Islet precursor cell (in vitro differentiated cells): ENCODE data around the gene NDST1.

Source experiments
- DNase-seq: peaks from one replicate; pipeline ENCODE4 v3.0.0-alpha.2; 2018

Gene NDST1

GRCh38 chr5:150489360-150490295 lies 18.3 kb upstream of the NDST1 start:
- DNase-seq, result no peak

DNA sequence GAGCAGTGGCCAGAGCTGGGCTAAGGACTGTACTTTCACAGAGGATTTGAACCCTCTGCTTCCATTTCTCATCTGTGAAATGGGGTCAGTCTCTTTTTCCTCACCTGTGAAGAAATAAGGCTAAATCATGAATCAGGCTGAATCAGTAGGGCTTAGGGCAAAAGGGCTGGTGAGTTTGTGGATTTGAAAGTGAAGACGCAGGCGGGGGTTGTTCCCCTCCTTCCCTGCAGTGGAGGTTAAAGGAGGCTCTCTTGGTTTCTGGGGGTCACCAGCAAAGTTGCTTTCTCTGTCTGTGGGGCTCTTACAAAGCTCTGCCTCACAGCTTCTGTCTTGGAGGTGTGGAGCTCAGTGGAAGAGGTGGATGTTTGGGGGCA lies 17.6 kb upstream of the NDST1 start:
- DNase-seq, result no peak

DNA sequence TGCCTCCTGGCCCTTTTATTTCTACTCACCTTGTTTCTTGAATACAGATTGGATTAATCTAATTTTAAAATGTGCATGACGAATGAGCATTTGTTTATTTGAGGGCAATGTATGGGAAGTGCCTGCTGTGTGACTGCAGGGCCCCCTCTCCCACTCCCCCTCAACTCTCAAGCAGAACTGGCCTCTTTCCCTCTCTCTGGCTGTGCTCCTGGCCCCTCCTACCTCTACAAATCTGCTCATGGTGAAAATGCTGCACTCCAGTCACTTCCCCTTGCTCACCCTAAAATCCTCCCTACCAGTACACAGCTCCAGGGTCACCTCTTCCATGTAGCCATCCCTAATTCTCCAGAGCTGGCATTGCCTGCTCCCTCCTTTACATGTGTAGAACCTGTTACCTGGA lies 17.2 kb upstream of the NDST1 start:
- DNase-seq, result no peak

DNA sequence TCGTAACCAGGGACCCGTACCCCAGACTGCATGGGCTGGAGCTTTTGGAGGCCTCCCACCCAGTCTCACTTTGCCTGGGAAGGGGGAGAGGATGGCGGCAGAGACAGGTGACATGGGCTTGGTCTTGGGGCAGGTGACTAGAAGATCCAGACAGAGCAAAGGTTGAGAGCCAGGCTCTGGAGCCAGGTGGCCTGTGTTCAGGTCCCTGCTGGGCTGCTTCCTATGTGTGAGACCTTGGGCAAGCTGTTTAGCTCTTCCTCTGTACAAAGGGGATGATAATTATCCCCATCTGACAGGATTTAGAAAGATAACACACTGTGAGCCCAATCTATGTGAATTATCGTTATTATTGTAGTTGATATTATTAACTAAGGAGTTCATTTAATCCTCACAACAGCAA lies 16.1 kb upstream of the NDST1 start:
- no peak for DNase-seq

DNA sequence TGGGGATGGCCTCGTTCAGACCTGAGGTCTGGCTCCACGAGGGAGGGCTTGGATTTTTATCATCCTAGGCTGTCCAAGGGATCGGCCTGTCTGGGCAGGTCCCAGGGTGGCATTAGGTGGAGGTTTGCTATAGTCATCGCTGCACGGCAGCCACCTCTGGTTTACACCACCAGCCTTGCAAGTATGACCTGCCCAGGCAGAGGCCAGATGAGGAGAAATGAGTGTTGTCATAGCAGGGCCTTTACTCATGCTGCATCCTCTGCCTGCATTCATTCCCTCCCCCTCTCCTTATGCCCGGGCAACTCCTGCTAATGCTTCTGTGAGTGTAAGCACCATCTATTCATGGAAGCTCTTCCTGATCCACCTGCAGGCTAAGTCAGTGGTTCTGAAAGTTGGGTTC lies 15.3 kb upstream of the NDST1 start:
- peak; percentile 78 for DNase-seq

GRCh38 chr5:150496098-150496497 lies 11.8 kb upstream of the NDST1 start:
- no peak for DNase-seq

DNA sequence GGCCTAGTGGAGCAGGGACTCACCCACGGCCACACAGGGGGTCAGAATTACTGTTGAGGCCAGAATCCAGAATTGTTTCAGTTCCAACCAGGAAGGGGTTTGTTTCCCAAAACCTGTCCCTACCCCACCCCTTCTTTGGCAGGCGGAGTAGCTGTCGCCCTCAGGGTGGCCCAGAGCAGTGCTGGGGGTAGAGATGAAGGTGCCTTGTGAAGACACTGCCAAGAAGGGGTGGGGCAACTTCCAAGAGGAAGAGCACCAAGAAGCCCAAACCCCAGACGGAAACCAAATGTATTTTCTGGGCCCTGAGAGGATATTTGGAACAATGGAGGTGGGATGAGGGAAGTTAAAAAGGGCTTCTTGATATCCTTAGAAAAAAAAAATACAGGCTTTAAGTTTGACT lies 11.4 kb upstream of the NDST1 start:
- no peak for DNase-seq

- DNase-seq, result peak; percentile 79
Measured at GRCh38 chr5:150497274-150497988, 10.5 kb upstream of the NDST1 start.

DNA sequence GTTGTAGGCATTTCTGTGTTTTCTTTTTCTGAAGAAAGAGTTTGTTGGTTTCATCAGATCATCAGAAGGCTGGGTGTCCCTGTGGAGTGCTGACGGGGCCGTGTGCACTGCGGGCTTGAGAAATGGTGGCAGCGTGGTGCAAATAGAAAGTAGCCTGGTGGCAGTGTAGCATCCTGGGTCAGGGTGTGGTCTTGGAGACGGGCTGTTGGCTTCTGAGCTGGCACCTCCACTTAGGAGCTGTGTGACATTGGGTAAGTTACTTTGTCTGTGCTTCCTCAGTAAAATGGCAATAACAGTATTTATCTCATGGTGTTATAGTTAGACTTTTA lies 10.0 kb upstream of the NDST1 start:
- DNase-seq, result no peak

DNA sequence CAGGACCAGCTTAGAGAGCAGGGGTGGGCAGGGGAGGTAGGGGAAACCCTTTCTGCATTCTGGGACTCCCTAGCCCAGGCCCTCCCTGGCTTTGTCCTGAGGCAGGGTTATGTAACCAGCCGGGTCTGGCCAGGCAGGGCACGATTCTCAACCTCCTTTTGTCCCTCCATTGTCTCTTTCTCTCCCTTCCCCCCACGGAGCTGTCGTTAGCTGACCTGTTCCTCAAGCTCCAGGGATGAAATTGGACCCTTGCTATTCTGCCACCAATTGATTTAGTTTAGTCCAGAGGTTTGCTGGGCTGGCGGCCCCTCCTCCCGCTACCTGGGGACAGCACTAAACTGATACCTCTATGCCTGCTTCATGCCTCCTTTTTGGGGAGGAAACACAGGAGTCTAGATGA lies 9.4 kb upstream of the NDST1 start:
- peak; percentile 75 for DNase-seq

GRCh38 chr5:150498971-150499370 lies 9.0 kb upstream of the NDST1 start:
- DNase-seq, result no peak

DNA sequence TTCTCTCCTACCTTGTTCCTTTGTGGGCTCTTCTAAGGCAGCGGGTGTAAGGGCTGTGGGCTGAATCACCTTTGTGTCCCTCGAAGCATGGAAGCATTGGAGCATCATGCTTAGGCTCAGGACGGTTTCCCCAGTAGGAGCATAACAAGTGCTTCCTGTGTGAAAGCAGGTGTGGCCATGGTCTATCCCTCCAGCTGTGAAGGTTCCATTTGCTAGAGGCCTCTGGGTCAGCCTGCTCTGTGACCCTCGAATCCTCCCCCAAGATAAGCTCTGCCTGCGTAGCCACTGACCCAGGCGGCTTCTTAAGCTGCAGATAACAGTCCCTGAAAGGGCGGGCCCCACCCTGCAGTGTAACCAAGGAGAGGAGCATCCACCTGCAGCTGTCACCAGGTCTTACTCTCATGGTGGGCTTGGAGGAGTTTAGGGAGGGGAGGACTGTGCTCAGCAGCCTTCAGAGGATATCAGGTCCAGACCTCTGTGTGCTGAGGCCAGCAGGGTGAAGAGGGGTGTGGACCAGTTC lies 8.4 kb upstream of the NDST1 start:
- DNase-seq, result no peak

DNA sequence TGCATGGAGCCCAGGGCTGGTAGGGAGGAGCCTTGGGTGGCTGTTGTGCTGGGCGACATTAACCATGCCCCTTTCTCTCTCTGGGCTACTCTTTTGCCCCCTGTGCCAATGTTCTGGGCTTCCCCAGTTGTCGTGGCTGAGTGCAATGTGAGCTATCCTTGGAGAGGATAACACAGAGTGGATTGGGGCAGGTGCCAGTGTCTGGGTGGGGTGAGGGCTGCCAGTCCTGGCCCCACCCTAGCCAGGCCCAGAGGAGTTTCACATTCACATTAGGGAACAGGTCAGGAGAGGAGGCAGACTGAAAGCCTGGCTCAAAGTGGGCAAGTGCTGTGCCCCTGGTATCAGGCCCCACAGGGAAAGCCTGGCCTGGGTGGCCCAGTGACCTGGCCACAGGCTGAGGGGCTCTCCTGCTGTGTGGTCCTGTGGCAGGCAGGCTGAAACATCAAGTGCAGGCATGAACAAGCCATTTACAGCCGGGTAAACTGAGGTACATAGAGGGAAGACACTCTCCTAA lies 7.5 kb upstream of the NDST1 start:
- no peak for DNase-seq

DNA sequence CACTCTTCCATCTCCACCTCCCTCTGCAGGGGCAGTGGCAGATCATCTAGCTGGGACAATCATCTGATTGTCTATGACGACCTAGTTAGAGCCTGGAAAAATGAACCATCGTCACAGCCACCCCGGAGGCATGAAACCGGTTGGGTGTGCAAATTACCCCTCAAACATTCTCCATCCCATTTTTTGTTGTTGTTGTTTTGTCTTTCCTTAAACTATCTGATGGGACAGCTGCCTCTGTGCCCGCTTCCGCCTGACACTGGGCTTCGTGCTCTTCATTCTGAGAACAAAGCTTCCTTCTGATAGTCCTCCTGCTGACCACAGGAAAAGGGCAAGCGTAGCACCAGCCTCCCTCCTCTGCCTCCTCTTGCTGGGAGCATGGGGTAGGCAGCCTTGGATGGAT lies 7.0 kb upstream of the NDST1 start:
- peak; percentile 57 for DNase-seq

GRCh38 chr5:150502106-150502505 lies 5.8 kb upstream of the NDST1 start:
- DNase-seq, result peak; percentile 61

- no peak for DNase-seq
Measured at GRCh38 chr5:150502847-150503246, 5.1 kb upstream of the NDST1 start.

GRCh38 chr5:150503386-150503785 lies 4.5 kb upstream of the NDST1 start:
- no peak for DNase-seq

DNA sequence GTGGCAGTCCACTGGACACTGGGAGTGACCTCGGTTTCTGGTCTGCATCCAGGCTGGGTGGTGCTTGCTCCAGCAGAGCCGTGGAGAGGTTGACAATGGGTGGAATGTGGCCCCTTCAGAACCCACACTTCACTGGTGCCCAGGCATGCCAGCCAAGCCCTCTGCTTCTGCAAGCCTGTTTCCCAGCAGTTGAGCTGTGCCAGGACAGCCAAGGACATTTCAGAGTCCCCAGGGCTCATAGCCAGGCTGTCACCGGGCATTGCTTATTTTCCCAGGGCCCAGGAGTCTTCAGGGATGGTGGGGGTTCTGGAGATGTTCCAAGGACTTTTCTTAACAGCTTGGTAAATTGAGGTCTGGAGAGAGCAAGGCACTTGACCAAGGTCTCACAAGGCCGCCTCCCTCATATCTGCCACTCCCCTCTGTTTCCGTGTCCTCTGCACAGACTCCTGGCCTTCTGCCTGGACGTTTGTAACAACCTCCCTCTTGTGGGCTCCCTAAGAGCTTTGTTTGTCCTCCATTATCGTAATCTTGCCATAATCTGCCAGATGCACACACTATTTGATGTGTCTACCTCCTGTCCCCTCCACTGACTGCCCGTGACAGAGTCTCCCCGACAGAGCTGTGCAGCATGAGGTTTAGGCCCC lies 3.8 kb upstream of the NDST1 start:
- no peak for DNase-seq

GRCh38 chr5:150505041-150505511 lies 2.9 kb upstream of the NDST1 start:
- DNase-seq, result no peak

DNA sequence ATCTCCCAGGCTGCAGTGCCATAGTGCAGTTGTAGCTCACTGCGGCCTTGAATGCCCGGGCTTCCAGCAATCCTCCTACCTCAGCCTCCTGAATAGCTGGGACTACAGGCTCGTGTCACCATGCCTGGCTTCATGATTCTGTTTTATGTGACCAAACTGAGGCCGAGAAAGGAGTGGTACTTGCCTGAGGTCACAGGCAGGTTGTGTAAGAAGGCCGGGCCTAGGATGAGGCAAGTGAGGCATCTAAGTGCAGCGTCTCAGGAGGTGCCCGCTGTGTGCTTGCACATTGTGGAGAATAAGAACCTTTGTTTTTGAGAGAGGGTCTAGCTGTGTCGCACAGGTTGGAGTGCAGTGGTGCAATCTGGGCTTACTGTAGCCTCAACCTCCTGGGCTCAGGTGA lies 2.1 kb upstream of the NDST1 start:
- no peak for DNase-seq

DNA sequence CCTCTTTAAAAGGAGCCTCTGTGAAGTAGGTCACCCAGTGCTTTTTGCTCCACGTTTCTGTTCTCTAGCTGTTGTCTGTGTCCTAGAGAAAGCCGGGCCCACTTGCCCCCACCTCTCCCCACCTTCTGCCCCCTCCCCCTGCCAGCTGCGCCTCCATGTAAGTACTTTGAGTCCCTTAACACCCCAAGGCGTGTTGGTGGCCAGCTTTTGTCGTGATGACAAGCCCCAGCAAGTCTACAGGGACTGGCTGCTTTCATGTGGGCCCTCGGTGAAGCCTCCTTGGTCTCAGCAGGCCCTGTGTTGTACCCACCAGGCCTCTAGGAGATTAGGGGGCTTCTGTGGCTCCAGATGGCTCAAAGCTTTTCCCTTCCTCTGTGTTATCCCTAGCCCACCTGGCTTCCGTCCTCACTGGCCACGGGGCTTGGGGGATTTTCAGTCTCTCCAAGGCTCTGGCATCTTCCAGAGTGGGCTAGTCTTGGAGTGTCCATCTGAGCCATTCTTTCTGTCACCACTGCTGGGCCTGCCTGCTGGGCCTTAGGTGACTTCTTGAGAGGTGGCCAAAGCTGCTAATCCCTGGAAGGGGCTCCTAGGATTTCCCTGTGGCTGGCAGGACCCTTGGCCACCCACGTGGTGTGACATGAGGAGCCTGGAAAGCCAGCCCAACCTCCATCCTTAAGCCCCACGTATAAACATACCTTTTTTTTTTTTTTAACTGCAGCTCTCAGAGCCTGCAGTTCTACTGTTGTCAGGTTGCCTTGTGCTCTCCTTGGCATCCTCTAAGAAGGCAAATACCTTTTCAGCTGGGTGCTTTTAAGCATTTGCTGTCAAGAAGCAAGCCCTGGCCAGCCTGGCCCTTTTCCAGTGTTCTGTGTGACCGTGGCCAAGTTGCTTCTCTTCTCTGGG lies 1.1 kb upstream of the NDST1 start:
- peak; percentile 49 for DNase-seq

DNA sequence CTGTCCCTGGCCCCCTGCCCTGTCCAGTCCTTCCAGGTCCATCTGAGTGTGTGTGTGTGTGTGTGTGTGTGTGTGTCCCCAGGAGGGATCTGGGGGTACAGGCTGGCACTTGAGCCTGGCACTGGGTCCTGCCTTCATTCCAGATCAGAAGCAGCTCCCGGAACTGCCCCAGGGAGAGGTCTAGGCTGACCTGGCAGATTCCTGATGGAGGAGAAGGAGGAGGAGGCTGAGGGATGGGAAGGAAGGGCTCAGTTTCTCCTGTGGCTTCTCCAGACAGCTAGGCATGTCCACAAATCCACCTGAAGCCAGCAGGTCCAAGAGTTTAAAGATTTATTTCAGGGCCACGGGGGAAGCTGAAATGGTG lies 328 bp downstream of the NDST1 start:
- no peak for DNase-seq
